ENCODE results near the gene ITPR3. TPM values are rescaled to one million over a fixed set of nuclear protein-coding genes. Genes with fewer than 3 reads are reported as not detected.

Gene ITPR3
- total and polyA plus RNA-seq, 2 of the 13 experiments (the other 11 are each of a cell fraction or from before 2014, with no cell fraction given), result 3.8 to 21.4 TPM

DNA sequence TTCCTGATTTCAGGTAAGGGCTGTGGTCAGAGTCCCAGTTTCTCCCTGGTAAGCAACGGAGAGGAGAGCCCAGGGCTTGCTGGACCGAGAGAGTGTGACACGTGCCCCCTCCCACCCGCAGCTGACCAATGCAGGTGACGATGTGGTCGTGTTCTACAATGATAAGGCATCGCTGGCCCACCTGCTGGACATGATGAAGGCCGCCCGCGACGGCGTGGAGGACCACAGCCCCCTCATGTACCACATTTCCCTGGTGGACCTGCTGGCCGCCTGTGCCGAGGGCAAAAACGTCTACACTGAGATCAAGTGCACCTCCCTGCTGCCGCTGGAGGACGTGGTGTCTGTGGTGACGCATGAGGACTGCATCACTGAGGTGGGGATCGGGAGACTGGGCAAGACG is 58.6 kb downstream of the ITPR3 start:
- FAIRE-seq (no peak), DNase-seq (ENCODE audit: low spot score) (no peak), ATAC-seq (no peak)
- Histone ChIP-seq H3K4me2 (ENCODE audit: low read depth, low read length) (no peak overlapping the region), H3K79me2 (ENCODE audit: insufficient read depth, low read length) (no peaks in the 10 kb centered on the region), H2AFZ (ENCODE audit: low read length) (no peak overlapping the region), H3K27me3 (ENCODE audit: control insufficient read depth in 1 of 2, insufficient read depth in 2 of 2, low read length in 2 of 2) (no peaks in the 10 kb centered on the region), H4K20me1 (ENCODE audit: insufficient read depth, low read length) (no peaks in the 10 kb centered on the region; the same call in 1 of the 2 replicates), H3K9me3 (ENCODE audit: low read length) (no peaks in the 10 kb centered on the region), H3K27ac (ENCODE audit: extremely low read length, insufficient read depth, low read length) (no peak overlapping the region), H3K4me1 (ENCODE audit: insufficient read depth, low read length) (no peaks in the 10 kb centered on the region), H3K9ac (ENCODE audit: insufficient read depth, low read depth, low read length) (no peak overlapping the region), H3K36me3 (replicated peaks in 1 of 2; ENCODE audit: control insufficient read depth in 1 of 2, insufficient read depth in 2 of 2, low read length in 2 of 2) (peaks cover 7 to 12% of the 10 kb centered on the region in 2 experiments; a peak in 3 of 5 replicates), H3K4me3 (replicated peaks in 1 of 3; ENCODE audit: insufficient read depth in 1 of 3, low read depth in 2 of 3, low read length in 3 of 3) (no peak overlapping the region)
- WGBS (ENCODE audit: low lambda C conversion rate), result 94% methylated on average over 14 of the region's 20 CpGs
- intact Hi-C loops (cut with micrococcal nuclease; ENCODE audit: unreplicated experiment), result no loop called here
- ChIA-PET POLR2A (no interaction called here), CTCF (ENCODE audit: low intra/inter-chr PET ratio, low total read pairs) (no interaction called here)
- in situ Hi-C loops (cut with HindIII; ENCODE audit: extremely low pct_ligation_motif_present, low pct_unique_long_range_greater_than_20kb), result no loop called here
- no TSS peak for BruUV-seq (replicated peaks)
- TF ChIP-seq ZNF747 (CRISPR knock-in tag; IDR thresholded peaks at IDR 0.05; ENCODE audit: borderline replicate concordance) (no peak), SP5 (CRISPR knock-in tag; IDR thresholded peaks at IDR 0.05; ENCODE audit: borderline replicate concordance, low read depth) (no peak), NFYB (CRISPR knock-in tag; IDR thresholded peaks at IDR 0.05) (no peak), NFATC3 (CRISPR knock-in tag; IDR thresholded peaks at IDR 0.05) (no peak), ZMYM4 (CRISPR knock-in tag; IDR thresholded peaks at IDR 0.05) (no peak), ZNF878 (CRISPR knock-in tag; IDR thresholded peaks at IDR 0.05) (no peak), ZFAT (CRISPR knock-in tag; conservative IDR thresholded peaks at IDR 0.05) (no peak), ZSCAN30 (CRISPR knock-in tag; IDR thresholded peaks at IDR 0.05) (no peak), ZNF670 (CRISPR knock-in tag; IDR thresholded peaks at IDR 0.05; ENCODE audit: borderline replicate concordance) (no peak), ATF7 (IDR thresholded peaks at IDR 0.05) (no peak), ATF7 (CRISPR knock-in tag; IDR thresholded peaks at IDR 0.05) (no peak), ZNF644 (CRISPR knock-in tag; IDR thresholded peaks at IDR 0.05; ENCODE audit: low read depth) (no peak), MBNL3 (CRISPR knock-in tag; conservative IDR thresholded peaks at IDR 0.05) (no peak)
- TF ChIP-seq, protein P1, sequence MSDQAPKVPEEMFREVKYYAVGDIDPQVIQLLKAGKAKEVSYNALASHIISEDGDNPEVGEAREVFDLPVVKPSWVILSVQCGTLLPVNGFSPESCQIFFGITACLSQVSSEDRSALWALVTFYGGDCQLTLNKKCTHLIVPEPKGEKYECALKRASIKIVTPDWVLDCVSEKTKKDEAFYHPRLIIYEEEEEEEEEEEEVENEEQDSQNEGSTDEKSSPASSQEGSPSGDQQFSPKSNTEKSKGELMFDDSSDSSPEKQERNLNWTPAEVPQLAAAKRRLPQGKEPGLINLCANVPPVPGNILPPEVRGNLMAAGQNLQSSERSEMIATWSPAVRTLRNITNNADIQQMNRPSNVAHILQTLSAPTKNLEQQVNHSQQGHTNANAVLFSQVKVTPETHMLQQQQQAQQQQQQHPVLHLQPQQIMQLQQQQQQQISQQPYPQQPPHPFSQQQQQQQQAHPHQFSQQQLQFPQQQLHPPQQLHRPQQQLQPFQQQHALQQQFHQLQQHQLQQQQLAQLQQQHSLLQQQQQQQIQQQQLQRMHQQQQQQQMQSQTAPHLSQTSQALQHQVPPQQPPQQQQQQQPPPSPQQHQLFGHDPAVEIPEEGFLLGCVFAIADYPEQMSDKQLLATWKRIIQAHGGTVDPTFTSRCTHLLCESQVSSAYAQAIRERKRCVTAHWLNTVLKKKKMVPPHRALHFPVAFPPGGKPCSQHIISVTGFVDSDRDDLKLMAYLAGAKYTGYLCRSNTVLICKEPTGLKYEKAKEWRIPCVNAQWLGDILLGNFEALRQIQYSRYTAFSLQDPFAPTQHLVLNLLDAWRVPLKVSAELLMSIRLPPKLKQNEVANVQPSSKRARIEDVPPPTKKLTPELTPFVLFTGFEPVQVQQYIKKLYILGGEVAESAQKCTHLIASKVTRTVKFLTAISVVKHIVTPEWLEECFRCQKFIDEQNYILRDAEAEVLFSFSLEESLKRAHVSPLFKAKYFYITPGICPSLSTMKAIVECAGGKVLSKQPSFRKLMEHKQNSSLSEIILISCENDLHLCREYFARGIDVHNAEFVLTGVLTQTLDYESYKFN (CRISPR knock-in tag; conservative IDR thresholded peaks at IDR 0.05), result no peak
- TF ChIP-seq, protein P2, sequence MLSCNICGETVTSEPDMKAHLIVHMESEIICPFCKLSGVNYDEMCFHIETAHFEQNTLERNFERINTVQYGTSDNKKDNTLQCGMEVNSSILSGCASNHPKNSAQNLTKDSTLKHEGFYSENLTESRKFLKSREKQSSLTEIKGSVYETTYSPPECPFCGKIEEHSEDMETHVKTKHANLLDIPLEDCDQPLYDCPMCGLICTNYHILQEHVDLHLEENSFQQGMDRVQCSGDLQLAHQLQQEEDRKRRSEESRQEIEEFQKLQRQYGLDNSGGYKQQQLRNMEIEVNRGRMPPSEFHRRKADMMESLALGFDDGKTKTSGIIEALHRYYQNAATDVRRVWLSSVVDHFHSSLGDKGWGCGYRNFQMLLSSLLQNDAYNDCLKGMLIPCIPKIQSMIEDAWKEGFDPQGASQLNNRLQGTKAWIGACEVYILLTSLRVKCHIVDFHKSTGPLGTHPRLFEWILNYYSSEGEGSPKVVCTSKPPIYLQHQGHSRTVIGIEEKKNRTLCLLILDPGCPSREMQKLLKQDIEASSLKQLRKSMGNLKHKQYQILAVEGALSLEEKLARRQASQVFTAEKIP (CRISPR knock-in tag; IDR thresholded peaks at IDR 0.05; ENCODE audit: borderline replicate concordance), result no peak
- TF ChIP-seq, protein P3, sequence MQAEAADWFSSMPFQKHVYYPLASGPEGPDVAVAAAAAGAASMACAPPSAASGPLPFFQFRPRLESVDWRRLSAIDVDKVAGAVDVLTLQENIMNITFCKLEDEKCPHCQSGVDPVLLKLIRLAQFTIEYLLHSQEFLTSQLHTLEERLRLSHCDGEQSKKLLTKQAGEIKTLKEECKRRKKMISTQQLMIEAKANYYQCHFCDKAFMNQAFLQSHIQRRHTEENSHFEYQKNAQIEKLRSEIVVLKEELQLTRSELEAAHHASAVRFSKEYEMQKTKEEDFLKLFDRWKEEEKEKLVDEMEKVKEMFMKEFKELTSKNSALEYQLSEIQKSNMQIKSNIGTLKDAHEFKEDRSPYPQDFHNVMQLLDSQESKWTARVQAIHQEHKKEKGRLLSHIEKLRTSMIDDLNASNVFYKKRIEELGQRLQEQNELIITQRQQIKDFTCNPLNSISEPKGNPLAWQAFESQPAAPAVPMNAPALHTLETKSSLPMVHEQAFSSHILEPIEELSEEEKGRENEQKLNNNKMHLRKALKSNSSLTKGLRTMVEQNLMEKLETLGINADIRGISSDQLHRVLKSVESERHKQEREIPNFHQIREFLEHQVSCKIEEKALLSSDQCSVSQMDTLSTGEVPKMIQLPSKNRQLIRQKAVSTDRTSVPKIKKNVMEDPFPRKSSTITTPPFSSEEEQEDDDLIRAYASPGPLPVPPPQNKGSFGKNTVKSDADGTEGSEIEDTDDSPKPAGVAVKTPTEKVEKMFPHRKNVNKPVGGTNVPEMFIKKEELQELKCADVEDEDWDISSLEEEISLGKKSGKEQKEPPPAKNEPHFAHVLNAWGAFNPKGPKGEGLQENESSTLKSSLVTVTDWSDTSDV (CRISPR knock-in tag; IDR thresholded peaks at IDR 0.05), result no peak

Data from HepG2 (cell line).